Fibroblast of mammary gland (primary cell): ENCODE measurements around the gene CFAP206.
A peak's percentile ranks its signal among the peaks of the same experiment; 100 is the strongest.

ENCODE experiments used
- DNase-seq: peaks from one replicate; pipeline ENCODE4 v3.0.0-alpha.2; 2010; ENCODE audit warnings: low read depth
- H3K4me3 ChIP-seq: 2 replicates; pipeline ENCODE4 v1.5.1; 2011; ENCODE audit warnings: low read depth, mild to moderate bottlenecking, low read length, moderate library complexity; ENCODE audit not compliant: control insufficient read depth
- TF ChIP-seq, protein P1 (sequence below): conservative IDR thresholded peaks from 2 replicates; pipeline ENCODE4 v1.5.1; 2011; ENCODE audit warnings: low read depth, low read length, inconsistent platforms; ENCODE audit not compliant: control insufficient read depth, insufficient read depth

The CFAP206 gene, protein sequence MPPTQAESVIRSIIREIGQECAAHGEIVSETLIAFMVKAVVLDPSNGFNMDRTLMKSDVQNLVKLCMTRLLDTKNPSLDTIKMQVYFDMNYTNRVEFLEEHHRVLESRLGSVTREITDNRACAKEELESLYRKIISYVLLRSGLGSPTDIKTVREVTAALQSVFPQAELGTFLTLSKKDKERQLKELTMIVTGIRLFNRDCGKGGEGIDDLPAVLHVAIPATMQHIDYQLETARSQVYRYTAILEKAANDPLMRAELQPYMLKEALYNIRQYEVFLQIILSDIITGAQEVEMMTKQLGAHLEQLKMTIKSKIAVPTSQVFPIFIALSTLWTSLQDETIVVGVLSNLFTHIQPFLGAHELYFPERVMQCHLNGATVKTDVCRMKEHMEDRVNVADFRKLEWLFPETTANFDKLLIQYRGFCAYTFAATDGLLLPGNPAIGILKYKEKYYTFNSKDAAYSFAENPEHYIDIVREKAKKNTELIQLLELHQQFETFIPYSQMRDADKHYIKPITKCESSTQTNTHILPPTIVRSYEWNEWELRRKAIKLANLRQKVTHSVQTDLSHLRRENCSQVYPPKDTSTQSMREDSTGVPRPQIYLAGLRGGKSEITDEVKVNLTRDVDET

DNA sequence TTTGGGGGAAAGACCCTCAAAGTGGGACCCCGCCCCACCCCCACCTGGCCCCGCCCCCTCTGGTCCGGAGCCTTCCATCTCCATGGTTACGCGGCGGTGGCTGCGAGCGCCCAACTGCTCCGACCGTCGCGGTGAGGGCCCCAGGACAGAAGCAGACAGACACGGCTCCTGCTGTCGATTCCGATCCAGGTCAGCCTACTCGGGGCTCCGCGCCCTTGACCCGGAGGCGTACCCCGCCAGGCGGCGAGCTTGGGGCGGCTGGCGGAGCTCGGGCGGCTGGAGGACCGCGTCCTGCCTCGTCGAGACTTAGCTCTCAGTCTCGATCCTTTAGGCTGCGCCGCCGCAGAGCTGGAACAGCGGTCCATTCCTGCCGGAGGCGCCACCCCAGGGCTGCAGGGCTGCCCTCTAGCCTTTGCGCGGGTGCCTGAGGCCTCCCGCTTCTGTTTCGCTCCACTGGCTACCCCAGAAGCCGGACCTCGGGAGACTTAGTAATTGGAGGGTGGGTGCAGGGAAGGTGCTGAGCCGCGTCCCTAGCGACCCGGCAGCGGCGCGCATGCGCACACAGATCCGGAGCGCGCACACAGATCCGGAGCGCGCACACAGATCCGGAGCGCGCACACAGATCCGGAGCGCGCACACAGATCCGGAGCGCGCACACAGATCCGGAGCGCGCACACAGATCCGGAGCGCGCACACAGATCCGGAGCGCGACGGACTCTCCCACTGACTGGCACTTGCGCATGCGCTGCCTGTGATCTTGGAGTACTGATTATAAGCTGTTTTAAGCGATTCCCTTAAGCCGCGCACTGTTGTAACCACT, at the start of gene CFAP206:
TSS of gene CFAP206 (plus strand) at position 72 of the 820 bp plus-strand sequence. CDS start 1,868 bp downstream, outside the sequence.
- DNase-seq = peak; percentile 82
- peak within 1 kb of the TSS; percentile 85 for H3K4me3 ChIP-seq
- TF ChIP-seq, protein P1, sequence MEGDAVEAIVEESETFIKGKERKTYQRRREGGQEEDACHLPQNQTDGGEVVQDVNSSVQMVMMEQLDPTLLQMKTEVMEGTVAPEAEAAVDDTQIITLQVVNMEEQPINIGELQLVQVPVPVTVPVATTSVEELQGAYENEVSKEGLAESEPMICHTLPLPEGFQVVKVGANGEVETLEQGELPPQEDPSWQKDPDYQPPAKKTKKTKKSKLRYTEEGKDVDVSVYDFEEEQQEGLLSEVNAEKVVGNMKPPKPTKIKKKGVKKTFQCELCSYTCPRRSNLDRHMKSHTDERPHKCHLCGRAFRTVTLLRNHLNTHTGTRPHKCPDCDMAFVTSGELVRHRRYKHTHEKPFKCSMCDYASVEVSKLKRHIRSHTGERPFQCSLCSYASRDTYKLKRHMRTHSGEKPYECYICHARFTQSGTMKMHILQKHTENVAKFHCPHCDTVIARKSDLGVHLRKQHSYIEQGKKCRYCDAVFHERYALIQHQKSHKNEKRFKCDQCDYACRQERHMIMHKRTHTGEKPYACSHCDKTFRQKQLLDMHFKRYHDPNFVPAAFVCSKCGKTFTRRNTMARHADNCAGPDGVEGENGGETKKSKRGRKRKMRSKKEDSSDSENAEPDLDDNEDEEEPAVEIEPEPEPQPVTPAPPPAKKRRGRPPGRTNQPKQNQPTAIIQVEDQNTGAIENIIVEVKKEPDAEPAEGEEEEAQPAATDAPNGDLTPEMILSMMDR = no peak

DNA sequence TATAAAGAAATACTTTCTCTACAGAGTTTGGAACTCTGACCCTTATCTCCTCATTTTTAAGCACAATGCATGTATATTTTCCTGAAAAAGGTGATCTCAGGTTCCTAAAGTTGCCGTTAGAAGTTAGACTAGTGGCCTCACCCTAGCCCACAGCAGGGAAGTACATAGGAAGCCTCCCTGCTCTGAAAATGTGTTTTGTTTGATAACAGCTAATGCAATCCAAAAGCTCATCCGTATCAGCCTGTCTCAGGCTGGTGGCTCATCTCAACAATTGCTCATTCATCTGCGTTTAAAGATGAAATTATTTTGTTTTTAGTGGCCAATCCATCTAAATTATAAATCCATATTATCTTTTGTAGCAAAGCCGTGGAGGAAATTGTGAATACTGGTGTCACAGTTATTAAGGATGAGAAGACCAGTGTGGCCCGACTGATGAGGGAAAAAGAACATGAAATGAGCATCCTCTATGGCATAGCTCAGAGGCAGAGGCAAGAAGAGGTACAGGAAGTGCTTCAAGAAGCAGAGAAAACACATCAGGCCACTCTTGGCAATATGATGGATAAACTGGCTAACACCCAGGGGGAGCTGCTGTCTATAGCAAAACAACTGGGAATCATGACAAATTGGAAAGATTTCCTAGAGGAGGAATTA, 43.0 kb upstream of the CFAP206 start:
- no peak overlapping the region for H3K4me3 ChIP-seq
- no peak for DNase-seq

DNA sequence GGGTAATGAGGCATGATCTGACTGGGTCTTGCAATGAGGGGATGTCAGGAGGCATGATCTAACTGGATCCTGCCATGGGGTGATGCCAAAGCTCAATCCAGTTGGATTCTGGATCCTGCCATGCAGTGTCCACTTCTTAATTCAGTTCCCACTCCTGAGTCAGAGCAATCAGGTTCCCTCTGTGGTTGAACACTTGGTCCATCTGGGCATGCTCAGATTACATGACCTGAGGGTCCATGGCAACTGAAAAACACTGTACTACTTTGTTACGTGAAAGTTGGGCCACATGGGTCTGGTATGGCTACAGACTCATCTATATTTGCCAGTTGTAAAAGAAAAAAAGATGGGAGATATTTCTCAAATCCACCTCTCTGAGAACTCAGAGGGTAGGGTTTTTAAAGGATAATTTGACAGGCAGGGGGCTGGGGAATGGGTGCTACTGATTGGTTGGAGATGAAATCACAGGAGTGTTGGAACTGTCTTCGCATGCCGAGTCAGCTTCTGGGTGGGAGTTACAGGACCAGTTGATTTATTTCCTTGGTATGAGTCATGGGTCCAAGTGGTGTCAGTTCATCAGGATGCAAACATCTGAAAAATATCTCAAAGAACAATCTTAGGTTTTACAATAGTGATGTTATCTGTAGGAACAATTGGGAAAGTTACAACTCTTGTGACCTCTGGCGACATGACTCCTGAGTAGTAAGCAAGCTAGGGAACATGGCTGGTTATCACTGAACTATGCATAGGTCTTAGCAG, 41.5 kb upstream of the CFAP206 start:
- no peak overlapping the region for H3K4me3 ChIP-seq
- TF ChIP-seq, protein P1 = no peak
- peak; percentile 54 for DNase-seq

More for the DNA sequence above, 43.0 kb upstream of the CFAP206 start:
- TF ChIP-seq, protein P1 = no peak

DNA sequence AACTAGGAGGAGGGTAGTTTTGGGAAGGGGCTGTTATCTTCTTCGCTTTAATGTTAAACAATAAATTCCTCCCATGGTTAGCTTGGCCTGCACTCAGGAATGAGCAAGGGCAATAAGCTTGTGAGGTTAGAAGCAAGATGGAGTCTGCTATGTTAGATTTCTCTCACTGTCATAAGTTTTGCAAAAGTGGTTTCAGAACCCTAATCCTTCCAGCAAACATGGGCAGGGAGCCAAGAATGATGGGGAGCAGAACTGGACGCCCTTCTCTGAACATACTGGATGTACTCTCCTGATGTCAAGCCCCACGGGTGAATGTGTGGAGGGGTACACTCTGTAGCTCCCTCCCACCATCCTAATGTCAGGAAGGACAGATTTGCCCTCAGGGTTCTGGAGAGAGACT, 40.9 kb upstream of the CFAP206 start:
- H3K4me3 ChIP-seq = no peak overlapping the region
- DNase-seq = no peak
- TF ChIP-seq, protein P1 = no peak

DNA sequence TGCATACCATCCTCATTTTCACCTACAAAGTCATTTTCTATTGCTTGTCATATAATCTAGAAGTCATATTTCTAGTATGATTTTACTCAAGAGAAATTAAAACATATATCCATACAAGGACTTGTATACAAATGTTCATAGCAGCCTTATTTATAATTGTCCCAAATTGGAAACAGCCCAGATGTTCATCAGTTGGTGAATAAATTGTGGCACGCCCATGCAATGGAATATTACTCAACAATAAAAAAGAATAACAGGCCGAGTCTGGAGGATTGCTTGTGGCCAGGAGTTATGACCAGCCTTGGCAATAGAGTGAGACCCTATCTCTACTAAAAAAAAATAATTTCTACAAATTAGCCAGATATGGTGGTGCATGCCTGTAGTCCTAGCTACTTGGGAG, 34.4 kb upstream of the CFAP206 start:
- H3K4me3 ChIP-seq = no peak overlapping the region
- DNase-seq = no peak
- TF ChIP-seq, protein P1 = no peak
